ENCODE data around the gene SUSD3.
A peak's percentile ranks its signal among the peaks of the same experiment; 100 is the strongest.

SUSD3 gene

DNA sequence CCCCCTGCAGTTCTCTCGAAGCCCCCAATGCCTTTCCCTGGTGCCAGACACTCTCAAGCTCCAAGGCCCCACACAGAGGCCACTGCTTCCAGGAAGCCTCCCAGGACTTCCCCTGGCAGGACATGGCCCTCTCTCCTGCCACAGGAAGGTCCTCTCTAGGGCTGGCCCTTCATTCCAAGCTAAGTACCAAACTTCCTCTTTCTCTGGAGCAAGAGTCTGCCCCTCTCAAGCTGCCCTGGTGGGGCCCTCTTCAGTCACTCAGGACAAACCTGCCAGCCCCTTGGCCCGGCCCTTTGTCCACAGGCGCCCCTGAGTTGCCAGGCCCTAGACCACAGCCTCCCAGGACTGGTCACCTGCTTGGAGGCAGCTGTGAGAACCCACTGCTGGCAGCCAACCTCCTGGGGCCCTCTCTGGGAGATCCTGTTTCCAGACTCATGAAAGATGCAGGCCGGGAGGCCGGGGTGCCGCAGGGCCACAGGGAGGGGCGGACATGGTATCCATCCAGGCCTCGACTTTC lies 69.0 kb downstream of the SUSD3 start:
- no peak for DNase-seq

DNA sequence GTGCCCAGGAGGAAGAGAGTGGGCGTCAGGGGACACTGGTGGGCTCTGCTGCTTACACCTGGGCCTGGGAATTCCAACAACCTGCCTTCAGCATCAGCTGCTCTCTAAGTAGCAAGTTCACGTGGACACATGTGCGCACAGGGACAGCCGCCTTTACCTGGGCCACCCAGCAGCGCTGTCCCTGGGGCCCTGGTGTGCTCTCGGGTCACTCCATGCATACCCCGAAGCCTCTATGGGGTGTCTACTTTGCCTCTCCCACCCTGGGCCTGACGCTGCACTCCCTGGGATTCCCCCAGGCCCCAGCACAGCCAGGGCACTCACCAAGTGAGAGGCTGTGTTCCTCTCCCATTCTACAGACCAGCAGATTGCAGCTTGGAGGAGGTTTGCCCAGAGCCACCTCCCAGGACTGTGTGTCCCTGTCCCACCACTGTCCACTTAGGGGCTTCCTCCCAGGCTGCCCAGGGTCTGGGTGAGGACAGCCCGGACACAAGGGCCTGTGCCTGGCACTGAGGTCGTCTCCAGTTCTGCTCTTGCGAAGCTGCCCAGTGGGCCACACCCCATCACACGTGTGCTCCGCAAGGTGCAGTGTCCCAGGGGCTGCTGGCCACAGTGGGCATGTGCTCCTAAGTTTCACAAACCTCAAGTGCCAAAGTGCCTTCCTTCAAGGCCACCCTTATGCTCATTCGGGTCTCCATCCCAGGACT lies 69.7 kb downstream of the SUSD3 start:
- no peak for DNase-seq

DNA sequence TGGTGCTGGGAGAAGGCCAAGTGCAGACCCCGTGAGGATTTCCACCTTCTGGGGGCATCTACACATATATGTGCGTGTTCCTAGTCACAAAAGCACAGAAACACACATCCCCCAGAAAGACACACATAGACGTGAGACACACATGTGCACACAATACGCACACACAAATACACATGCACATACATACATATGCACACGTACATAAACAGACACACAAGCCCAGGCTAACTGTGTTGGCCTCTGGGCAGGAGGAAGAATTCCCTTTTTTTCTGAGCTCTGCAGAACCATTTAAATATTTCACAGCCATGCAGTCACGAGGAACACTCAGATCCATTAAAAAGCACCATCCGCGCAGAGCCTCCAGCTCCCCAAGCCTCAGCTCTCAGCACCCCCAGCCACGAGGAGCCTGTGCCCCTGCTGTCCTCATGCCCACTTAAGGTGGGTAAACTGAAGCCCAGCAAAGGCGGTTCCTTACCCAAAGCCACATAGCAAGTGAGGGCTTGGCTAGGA lies 70.3 kb downstream of the SUSD3 start:
- DNase-seq = no peak

DNA sequence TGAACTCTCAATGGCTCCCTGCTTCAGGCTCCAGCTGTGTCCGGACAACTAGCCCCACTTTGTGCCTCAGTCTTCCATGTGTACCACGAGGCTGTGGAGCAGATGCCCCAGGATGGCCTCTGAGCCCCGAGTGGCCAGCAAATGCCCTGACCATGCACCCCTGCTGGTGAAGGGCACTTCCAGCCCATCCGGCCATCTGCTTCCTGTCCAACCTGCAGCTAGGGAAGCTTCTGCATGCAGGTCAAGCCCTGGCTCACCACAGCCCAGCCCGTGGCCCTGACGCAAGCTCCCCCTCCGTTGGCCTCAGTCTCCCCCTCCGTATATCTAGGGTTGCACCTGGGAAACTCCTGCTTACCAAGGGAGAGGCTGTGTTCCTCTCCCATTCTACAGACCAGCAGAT lies 70.8 kb downstream of the SUSD3 start:
- DNase-seq = no peak

DNA sequence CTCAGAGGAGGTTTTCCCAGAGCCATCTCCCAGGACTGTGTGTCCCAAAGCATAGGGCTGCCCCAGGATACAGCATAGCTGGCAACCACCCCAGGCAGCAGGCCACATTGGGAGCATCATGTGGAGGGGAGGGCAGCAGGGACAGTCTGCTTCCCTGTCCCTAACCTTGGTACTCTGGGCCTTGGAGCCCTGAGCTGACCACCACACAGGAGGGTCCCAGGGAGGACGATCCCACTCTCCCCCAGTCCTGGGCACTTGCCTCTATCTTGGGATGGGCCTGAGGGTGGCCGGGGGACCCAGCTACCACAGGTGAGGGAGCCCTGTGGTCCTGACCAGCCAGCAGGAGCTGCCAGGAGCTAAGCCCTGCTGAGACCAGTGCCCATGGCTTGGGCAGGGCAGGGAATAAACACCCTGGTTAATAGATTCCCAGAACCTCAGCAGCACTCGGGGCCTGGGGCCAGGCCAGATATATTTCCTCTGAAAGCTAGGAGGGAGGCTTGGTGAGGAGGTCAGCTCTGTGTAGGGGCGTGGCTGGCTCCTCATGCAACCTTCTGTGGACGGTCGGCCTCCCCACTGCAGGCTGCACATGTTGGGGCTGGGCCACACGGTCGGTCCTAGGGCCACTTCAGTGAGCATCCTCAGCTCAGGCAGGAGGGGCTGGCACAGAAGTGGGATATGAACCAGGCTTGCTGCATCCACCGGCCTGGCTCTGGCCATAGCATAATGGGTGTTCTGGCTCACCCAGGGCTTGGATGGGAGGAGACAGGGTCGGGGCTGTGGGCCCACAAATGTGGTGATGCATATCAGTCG lies 71.4 kb downstream of the SUSD3 start:
- no peak for DNase-seq

DNA sequence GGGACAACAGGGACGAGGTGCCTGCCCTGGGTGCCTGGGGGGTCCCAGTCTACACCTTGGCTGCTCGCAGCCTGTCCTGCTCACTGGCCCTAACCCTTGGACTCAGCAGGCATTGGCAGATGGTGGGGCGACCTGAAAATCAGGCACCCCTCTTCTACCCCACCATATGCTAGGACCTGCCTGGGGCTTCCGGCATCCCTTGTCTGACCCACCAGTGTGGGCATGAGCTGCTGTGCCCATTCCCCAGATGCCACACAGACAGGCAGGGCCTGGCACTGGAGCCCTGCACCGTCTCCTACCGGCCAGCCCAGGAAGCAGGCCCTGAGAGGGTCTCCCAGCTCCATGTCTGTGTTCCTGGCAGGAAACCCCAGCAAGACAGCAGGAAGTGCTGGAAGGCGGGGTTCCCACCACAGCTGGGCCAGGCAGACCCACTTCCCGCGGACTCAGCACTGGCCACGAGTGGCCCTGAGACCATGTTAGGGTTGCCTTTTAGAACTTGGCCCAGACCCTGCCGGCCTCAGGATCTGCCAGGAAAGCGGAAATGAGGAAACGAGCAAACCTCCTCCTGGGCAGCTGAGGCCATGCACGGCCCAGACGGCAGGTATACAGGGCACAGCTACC lies 72.5 kb downstream of the SUSD3 start:
- no peak for DNase-seq

DNA sequence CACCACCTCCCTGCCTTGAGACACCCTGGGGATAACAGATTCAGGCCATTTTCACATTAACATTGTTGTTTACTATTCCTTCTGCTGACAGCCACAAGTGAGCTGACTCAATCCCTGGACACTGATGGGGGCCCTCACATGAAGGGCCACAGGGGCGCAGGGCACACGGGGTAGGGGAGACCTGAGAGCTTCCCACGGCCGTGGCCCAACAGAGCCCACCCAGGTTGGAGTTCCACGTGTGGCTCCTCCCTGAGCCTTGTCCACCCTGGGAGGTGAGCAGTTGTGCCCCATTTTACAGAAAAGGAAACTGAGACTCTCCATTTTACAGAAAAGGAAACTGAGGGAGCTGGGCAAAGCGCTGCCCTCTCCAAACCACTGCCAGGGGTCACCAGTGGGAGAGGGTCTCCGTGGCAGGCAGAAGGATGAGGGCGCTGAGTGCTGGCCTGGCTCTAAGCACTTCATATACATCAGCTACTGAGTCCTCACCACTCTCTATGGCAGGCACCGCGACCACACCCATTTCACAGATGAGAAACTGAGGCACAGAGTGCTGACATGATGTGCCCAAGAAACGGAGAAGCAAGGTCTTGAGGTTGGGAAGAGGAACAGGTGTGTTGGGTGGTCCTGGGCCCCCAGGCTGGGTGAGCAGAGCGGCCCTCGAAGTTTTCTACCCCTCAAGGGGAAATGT lies 73.2 kb downstream of the SUSD3 start:
- no peak for DNase-seq

DNA sequence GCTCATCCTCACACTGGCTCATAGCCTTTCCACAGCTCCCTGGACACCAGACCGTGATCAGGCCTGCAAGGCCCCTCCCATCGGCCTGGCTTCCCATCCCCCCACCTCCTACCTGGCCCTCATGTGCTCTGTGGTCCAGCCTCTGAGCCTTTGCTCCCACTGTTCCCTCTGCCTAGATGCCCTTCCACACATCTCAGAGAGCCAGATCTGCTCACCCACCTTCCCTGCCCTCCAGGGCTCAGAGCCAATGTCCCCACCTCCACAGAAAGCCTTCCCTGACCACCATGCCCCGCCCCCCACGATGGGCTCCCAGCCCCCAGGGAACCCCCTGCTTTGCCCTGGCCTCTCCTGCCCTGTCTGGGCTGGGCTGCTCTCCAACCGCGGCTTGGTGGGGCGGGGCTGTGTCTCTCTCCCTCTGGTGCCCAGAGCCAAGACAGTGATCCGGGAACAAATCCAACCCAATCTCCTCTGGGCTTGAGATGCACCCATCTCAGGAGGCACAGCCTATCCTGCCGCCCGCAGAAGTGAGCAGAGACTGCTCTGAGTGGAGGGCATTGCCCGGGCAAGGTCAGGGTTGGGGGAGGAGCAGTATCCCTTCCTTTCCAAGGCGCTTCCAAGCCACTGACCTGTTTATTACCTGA lies 73.9 kb downstream of the SUSD3 start:
- no peak for DNase-seq

DNA sequence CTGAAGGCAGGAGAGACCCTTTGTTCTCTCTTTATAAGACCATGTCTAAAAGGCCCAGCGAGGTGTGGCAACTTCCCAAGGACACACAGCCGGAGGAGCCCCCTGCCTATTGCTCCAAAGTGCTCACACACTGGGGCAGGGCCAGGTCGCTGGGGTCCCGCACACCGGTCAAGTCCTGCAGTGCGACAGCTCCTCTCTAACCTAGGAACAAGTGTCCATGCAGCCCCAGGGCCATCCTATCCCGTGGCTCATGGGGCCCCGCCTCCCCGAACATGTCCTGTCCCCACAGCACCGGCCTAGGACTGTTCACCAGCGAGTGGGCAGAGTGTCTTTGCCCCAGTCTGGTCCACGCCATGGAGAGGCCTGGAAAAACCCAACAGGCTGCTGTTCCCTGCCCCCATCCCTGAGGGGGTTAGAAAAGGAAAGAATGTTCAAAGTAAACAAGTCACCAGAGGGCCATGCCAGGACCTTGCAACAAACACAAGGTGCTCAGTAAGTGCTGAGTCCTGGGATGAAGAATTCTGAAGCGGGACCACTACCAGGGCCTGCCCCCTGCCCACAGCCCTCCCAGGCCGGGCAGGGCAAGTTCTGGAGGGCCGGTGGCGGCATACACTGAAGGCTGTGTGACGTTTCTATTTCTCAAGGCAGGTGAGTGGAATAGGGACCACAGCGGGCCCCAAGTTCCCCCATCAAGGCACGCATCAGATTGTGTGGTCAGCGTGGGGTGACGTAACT lies 74.6 kb downstream of the SUSD3 start:
- no peak for DNase-seq

DNA sequence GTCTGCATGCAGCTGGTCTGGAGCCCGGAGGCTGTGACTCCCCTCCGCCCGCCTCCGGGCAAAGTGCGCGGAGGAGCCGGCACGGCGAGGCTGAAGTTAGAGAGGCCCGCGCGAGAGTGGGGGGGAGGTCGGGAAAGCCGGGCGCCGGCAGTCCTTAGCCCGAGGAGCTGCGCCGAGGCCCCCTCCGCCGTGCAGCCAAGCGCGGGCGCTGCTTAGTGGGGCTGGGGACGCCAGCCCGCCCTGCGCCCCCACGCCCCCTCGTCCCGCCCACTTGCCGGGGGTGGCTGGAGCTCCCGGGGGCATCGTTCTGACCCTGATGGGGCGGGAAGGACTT lies 75.1 kb downstream of the SUSD3 start:
- DNase-seq = peak; percentile 58

DNA sequence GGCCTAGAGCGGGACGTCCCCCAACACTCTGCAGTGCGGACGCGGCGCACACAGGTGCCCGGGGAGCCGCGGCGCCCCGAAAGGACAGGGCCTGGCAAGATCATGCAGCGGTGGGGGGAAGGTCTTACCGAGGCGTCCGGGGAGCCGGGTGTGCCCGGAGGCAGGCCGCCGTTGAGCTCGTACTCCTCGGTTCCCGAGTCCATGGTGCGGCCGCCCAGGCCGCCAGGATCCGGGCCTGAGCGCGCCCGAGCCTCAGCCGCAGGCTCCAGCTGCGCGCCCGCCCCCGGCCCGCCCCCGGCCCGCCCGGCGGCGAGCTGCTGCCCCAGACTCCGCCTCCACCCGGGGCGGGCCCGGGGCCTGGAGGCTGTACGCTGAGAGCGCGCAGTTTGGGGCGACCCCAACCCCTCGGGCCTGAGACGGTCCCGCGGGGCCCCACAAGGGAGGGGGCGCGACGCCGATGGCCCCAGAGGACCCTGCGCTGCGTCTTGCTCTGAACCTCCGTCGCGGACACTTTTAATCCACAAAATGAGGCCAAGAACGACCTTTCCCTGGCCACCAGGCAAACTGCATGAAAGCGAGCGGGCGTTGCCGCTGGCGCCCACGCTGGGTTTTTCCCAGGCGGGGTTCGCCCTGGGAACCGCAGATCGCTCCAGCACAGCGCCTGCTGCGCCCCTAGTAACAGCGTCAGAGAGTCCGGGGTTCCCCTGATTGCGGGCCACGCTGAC lies 75.7 kb downstream of the SUSD3 start, which contains the start of gene NINJ1:
TSS of gene NINJ1 (minus strand) at position 237 of the 725 bp plus-strand sequence. CDS start at position 203, 34 bp downstream.
- DNase-seq = peak; percentile 59
